MCF 10A (cell line): Measurements from ENCODE around the gene SORL1. TPM values are rescaled to one million over a fixed set of nuclear protein-coding genes. Genes with fewer than 3 reads are reported as not detected.

Experiments
- BruUV-seq: library from RNA; stranded (reverse); fragments of 400-500 nt; replicated peaks from 2 replicates; lab custom pipeline; 2021; lab: Mats Ljungman, UMichigan
- CTCF ChIA-PET: fragments of 300-600 bp; sonication (Branson Sonifier 250); formaldehyde crosslinking; extraction: SDS; loops from one replicate; lab custom pipeline; 2021; ENCODE audit warnings: antibody characterized with exemption, inconsistent platforms; lab: Yijun Ruan, JAX
- POLR2A ChIA-PET: fragments of 300-600, 350-650 bp; sonication (Branson Sonifier 250); formaldehyde crosslinking; extraction: SDS; loops from one replicate; lab custom pipeline; 2020; ENCODE audit warnings: antibody characterized with exemption, inconsistent platforms; lab: Yijun Ruan, JAX
- DNase-seq: peaks from one replicate; pipeline ENCODE4 v3.0.0-alpha.2; 2018; ENCODE audit not compliant: unreplicated experiment
- H3K27ac Mint-ChIP-seq: one replicate; pipeline ENCODE4 v1.8.0; 2022; ENCODE audit warnings: mild to moderate bottlenecking, low read depth, mixed read lengths; ENCODE audit not compliant: unreplicated experiment
- H3K27me3 Mint-ChIP-seq: one replicate; pipeline ENCODE4 v1.8.0; 2022; ENCODE audit warnings: mixed read lengths; ENCODE audit not compliant: insufficient read depth, unreplicated experiment
- H3K36me3 Mint-ChIP-seq: one replicate; pipeline ENCODE4 v1.8.0; 2022; ENCODE audit warnings: mild to moderate bottlenecking, moderate library complexity, mixed read lengths; ENCODE audit not compliant: insufficient read depth, unreplicated experiment
- H3K4me1 Mint-ChIP-seq: one replicate; pipeline ENCODE4 v1.8.0; 2022; ENCODE audit warnings: mixed read lengths; ENCODE audit not compliant: insufficient read depth, unreplicated experiment
- H3K4me3 Mint-ChIP-seq: one replicate; pipeline ENCODE4 v1.8.0; 2022; ENCODE audit warnings: mild to moderate bottlenecking, moderate library complexity, mixed read lengths; ENCODE audit not compliant: unreplicated experiment
- H3K9me3 Mint-ChIP-seq: one replicate; pipeline ENCODE4 v1.8.0; 2022; ENCODE audit warnings: mixed read lengths; ENCODE audit not compliant: unreplicated experiment
- CTCF ChIP-seq: fragments of 200-600 bp; IDR thresholded peaks from one replicate; pipeline ENCODE4 v1.8.0; 2022; ENCODE audit warnings: antibody characterized with exemption, mild to moderate bottlenecking; ENCODE audit not compliant: unreplicated experiment
- intact Hi-C: fragments of 100-400 bp; cut with micrococcal nuclease; formaldehyde crosslinking; loops from 2 replicates; pipeline ENCODE4 v1.14.1; 2022
- total RNA-seq: library from RNA; stranded (reverse); gene quantifications from 2 replicates; pipeline ENCODE4 v1.2.3, GENCODE V29; 2022

SORL1 gene
- total RNA-seq, 1 experiment from 2014 or later, result 5.9 TPM

- no peak overlapping the region for H3K27ac Mint-ChIP-seq
- H3K4me3 Mint-ChIP-seq, result no peak overlapping the region
- H3K27me3 Mint-ChIP-seq, result no peaks in the 10 kb centered on the region
- H3K36me3 Mint-ChIP-seq, result no peaks in the 10 kb centered on the region
- intact Hi-C loops, result no loop called here
- H3K4me1 Mint-ChIP-seq, result no peaks in the 10 kb centered on the region
- DNase-seq, result no peak
- ChIA-PET POLR2A (interaction anchor here (0.7 kb wide), 1 partner anchor 10 kb away, joined by 5 read pairs; no protein-coding TSS in a partner anchor), CTCF (interaction anchor here (0.5 to 0.7 kb wide), 3 partner anchors 12 to 290 kb away, joined by 3 to 5 read pairs (median 3); no protein-coding TSS in a partner anchor)
- H3K9me3 Mint-ChIP-seq, result no peaks in the 10 kb centered on the region
- BruUV-seq, result no TSS peak
- no peak for TF ChIP-seq CTCF
These were observed 56.3 kb downstream of the SORL1 start for GRCh38 chr11:121508449-121508848.

- no peaks in the 10 kb centered on the region for H3K9me3 Mint-ChIP-seq
- no peak overlapping the region for H3K27ac Mint-ChIP-seq
- H3K4me3 Mint-ChIP-seq, result no peak overlapping the region
- ChIA-PET CTCF (no interaction called here), POLR2A (interaction anchor here (0.6 kb wide), 1 partner anchor 14 kb away, joined by 3 read pairs; no protein-coding TSS in a partner anchor)
- intact Hi-C loops, result no loop called here
- no peaks in the 10 kb centered on the region for H3K4me1 Mint-ChIP-seq
- no peak for TF ChIP-seq CTCF
- no peak for DNase-seq
- BruUV-seq, result no TSS peak
- no peaks in the 10 kb centered on the region for H3K36me3 Mint-ChIP-seq
- H3K27me3 Mint-ChIP-seq, result no peaks in the 10 kb centered on the region
These were observed 58.3 kb downstream of the SORL1 start for GRCh38 chr11:121510438-121510837.

GRCh38 chr11:121512468-121513465 is 60.7 kb downstream of the SORL1 start:
- BruUV-seq, result no TSS peak
- Mint-ChIP-seq H3K4me1 (no peaks in the 10 kb centered on the region), H3K27ac (no peak overlapping the region), H3K9me3 (no peaks in the 10 kb centered on the region), H3K27me3 (no peaks in the 10 kb centered on the region), H3K4me3 (no peak overlapping the region), H3K36me3 (no peaks in the 10 kb centered on the region)
- ChIA-PET CTCF (no interaction called here), POLR2A (no interaction called here)
- no peak for TF ChIP-seq CTCF
- intact Hi-C loops, result no loop called here
- no peak for DNase-seq

- H3K4me3 Mint-ChIP-seq, result no peak overlapping the region
- no peaks in the 10 kb centered on the region for H3K4me1 Mint-ChIP-seq
- DNase-seq, result no peak
- no peaks in the 10 kb centered on the region for H3K27me3 Mint-ChIP-seq
- no peak overlapping the region for H3K27ac Mint-ChIP-seq
- intact Hi-C loops, result no loop called here
- no TSS peak for BruUV-seq
- ChIA-PET POLR2A (no interaction called here), CTCF (interaction anchor here (0.6 kb wide), 1 partner anchor 46 kb away, joined by 3 read pairs; no protein-coding TSS in a partner anchor)
- no peaks in the 10 kb centered on the region for H3K36me3 Mint-ChIP-seq
- TF ChIP-seq CTCF, result no peak
- no peaks in the 10 kb centered on the region for H3K9me3 Mint-ChIP-seq
These were observed 61.7 kb downstream of the SORL1 start for GRCh38 chr11:121513807-121514206.
